Measurements from ENCODE around the gene FAM163B.
"Not testable (repeated sequence)": the region's sequence is repeated elsewhere in the genome, so short reads cannot be mapped to it uniquely, and the experiment has no call there.

Gene FAM163B

DNA sequence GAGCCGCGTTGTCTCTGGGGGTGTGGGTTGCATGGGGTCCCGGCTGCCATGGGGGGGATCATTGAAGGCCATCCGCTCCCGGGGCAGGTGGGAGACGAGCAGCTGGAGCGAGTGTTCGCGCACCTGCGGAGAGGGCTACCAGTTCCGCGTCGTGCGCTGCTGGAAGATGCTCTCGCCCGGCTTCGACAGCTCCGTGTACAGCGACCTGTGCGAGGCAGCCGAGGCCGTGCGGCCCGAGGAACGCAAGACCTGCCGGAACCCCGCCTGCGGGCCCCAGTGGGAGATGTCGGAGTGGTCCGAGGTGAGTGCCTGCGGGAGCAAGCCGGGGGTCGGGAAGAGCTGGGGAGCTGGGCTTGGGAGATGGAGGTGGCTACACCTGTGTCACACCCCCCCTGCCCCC lies 41.0 kb downstream of the FAM163B start:
- Histone ChIP-seq H3K27ac (ENCODE audit: low read depth, low read length) (no peak overlapping the region), H3K4me3 (ENCODE audit: low read depth, low read length) (no peak overlapping the region), H3K4me1 (ENCODE audit: control insufficient read depth, insufficient read depth, low read length, unreplicated experiment) (peaks cover 4% of the 10 kb centered on the region), H3K27me3 (ENCODE audit: insufficient read depth, low read length) (peaks cover 15% of the 10 kb centered on the region), H2AFZ (ENCODE audit: low read length, unreplicated experiment) (no peak overlapping the region), H3K36me3 (ENCODE audit: insufficient read depth, low read length) (no peaks in the 10 kb centered on the region), H3K79me2 (ENCODE audit: control insufficient read depth, insufficient read depth, low read length, unreplicated experiment) (no peaks in the 10 kb centered on the region)

DNA sequence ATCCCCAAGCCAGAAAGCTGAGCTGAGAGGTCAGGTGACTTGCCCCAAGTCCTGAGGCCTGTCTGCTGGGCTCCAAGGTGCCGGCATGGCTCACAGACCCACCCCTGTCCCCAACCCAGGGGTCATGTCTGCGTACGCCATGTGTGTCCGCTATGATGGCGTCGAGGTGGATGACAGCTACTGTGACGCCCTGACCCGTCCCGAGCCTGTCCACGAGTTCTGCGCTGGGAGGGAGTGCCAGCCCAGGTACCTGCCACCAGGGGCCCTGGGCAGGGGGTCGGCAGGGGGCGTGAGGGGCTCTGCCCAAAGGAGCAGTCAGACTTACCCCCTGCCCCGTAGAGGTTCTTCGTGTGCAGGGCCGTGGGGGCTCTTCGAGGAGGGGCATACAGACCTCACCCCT lies 42.4 kb downstream of the FAM163B start:
- Histone ChIP-seq H3K79me2 (ENCODE audit: control insufficient read depth, insufficient read depth, low read length, unreplicated experiment) (no peaks in the 10 kb centered on the region), H3K27me3 (ENCODE audit: insufficient read depth, low read length) (peaks cover 12% of the 10 kb centered on the region), H3K4me1 (ENCODE audit: control insufficient read depth, insufficient read depth, low read length, unreplicated experiment) (peaks cover 7% of the 10 kb centered on the region), H2AFZ (ENCODE audit: low read length, unreplicated experiment) (no peak overlapping the region), H3K4me3 (ENCODE audit: low read depth, low read length) (no peak overlapping the region), H3K36me3 (ENCODE audit: insufficient read depth, low read length) (no peaks in the 10 kb centered on the region), H3K27ac (ENCODE audit: low read depth, low read length) (no peak overlapping the region)

DNA sequence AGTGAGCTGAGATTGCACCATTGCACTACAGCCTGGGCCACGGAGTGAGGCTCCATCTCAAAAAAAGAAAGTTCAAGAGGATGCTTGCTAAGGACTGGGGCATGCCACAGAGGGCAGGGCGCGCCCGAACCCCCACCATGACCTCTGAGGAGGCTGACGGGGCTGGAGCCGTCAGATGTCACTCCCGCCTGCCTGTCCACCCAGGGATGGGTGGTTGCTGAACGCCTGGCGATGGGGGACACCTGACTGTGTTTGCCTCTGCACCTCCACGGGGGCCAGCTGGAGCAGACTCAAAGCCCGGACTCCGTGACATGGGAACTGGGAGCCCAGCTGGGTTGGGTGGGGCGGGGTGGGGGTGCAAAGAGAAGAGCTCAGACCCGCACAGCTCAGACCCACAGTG lies 42.8 kb downstream of the FAM163B start:
- no peak overlapping the region for H2AFZ ChIP-seq (ENCODE audit: low read length, unreplicated experiment)
- H3K27ac ChIP-seq (ENCODE audit: low read depth, low read length), result no peak overlapping the region
- no peak overlapping the region for H3K4me3 ChIP-seq (ENCODE audit: low read depth, low read length)
- H3K79me2 ChIP-seq (ENCODE audit: control insufficient read depth, insufficient read depth, low read length, unreplicated experiment), result no peaks in the 10 kb centered on the region
- H3K27me3 ChIP-seq (ENCODE audit: insufficient read depth, low read length), result peaks cover 12% of the 10 kb centered on the region
- peaks cover 7% of the 10 kb centered on the region for H3K4me1 ChIP-seq (ENCODE audit: control insufficient read depth, insufficient read depth, low read length, unreplicated experiment)
- H3K36me3 ChIP-seq (ENCODE audit: insufficient read depth, low read length), result no peaks in the 10 kb centered on the region

DNA sequence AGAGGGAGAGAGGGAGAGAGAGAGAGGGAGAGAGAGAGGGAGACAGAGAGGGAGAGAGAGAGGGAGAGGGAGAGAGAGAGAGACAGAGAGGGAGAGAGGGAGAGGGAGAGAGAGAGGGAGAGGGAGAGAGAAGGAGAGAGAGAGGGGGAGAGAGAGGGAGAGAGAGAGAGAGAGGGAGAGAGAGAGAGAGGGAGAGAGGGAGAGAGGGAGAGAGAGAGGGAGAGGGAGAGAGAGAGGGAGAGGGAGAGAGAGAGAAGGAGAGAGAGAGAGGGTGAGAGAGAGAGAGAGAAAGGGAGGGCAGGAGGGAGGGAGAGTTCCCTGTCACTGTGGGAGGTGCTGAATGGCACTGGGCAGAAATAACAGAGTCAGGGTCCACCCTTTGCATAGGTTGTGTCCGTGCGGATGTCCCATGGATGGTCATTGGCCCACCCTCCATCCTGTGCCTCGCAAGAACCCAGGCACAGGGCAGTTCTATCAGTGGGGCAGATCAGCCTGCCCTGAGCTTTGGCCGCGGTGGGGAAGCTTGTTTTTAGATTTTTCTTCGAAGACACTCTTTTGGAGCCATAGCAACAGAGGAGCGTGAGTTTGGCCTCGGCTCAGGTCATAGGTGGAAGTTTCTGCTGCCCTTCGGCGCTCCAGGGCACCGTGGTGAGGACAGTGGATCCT lies 44.6 kb downstream of the FAM163B start:
- Histone ChIP-seq H2AFZ (ENCODE audit: low read length, unreplicated experiment) (no peak overlapping the region), H3K36me3 (ENCODE audit: insufficient read depth, low read length) (no peaks in the 10 kb centered on the region), H3K4me3 (ENCODE audit: low read depth, low read length) (no peak overlapping the region), H3K79me2 (ENCODE audit: control insufficient read depth, insufficient read depth, low read length, unreplicated experiment) (no peaks in the 10 kb centered on the region), H3K27ac (ENCODE audit: low read depth, low read length) (no peak overlapping the region), H3K27me3 (ENCODE audit: insufficient read depth, low read length) (peaks cover 12% of the 10 kb centered on the region), H3K4me1 (ENCODE audit: control insufficient read depth, insufficient read depth, low read length, unreplicated experiment) (peaks cover 7% of the 10 kb centered on the region)

DNA sequence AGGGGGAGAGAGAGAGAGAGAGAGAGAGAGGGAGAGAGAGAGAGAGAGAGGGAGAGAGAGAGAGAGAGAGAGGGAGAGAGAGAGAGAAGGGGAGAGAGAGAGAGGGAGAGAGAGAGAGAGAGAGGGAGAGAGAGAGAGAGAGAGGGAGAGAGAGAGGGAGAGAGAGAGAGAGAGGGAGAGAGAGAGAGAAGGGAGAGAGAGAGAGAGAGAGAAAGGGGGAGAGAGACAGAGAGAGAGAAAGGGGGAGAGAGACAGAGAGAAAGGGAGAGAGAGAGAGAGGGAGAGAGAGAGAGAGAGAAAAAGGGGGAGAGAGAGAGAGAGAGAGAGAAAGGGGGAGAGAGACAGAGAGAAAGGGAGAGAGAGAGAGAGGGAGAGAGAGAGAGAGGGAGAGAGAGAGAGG lies 45.4 kb downstream of the FAM163B start:
- not testable (repeated sequence) for H3K36me3 ChIP-seq (ENCODE audit: insufficient read depth, low read length); H3K27ac ChIP-seq (ENCODE audit: low read depth, low read length); H2AFZ ChIP-seq (ENCODE audit: low read length, unreplicated experiment); H3K4me3 ChIP-seq (ENCODE audit: low read depth, low read length); H3K79me2 ChIP-seq (ENCODE audit: control insufficient read depth, insufficient read depth, low read length, unreplicated experiment)
- peaks cover 11% of the 10 kb centered on the region for H3K4me1 ChIP-seq (ENCODE audit: control insufficient read depth, insufficient read depth, low read length, unreplicated experiment)
- peaks cover 12% of the 10 kb centered on the region for H3K27me3 ChIP-seq (ENCODE audit: insufficient read depth, low read length)

DNA sequence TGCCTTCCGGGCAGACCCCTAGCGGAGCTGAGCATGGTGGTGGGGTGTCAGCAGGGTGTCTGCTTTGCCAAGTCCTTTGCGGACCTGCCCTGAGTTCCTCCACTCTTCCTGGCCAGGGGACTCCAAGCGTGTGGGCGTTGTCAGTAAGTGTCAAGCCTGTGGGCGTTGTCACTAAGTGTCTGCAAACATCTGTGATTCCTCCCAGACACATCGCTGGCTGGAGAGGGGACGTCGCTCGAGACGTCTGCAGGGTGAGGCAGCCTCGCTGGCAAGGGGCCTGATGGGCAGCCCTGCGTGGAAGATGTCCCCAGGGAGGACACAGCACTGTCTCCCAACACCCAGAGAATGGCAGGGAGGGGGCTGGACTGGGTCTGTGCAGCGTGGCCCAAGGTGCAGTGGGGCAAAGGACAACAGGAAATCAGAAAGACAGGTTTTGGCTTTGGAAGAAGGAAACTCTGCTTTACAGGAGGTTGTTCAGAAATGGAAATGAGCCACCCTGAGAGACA lies 45.8 kb downstream of the FAM163B start:
- Histone ChIP-seq H3K4me3 (ENCODE audit: low read depth, low read length) (no peak overlapping the region), H3K27me3 (ENCODE audit: insufficient read depth, low read length) (peaks cover 12% of the 10 kb centered on the region), H3K79me2 (ENCODE audit: control insufficient read depth, insufficient read depth, low read length, unreplicated experiment) (no peaks in the 10 kb centered on the region), H2AFZ (ENCODE audit: low read length, unreplicated experiment) (no peak overlapping the region), H3K4me1 (ENCODE audit: control insufficient read depth, insufficient read depth, low read length, unreplicated experiment) (peaks cover 16% of the 10 kb centered on the region), H3K27ac (ENCODE audit: low read depth, low read length) (no peak overlapping the region), H3K36me3 (ENCODE audit: insufficient read depth, low read length) (no peaks in the 10 kb centered on the region)

DNA sequence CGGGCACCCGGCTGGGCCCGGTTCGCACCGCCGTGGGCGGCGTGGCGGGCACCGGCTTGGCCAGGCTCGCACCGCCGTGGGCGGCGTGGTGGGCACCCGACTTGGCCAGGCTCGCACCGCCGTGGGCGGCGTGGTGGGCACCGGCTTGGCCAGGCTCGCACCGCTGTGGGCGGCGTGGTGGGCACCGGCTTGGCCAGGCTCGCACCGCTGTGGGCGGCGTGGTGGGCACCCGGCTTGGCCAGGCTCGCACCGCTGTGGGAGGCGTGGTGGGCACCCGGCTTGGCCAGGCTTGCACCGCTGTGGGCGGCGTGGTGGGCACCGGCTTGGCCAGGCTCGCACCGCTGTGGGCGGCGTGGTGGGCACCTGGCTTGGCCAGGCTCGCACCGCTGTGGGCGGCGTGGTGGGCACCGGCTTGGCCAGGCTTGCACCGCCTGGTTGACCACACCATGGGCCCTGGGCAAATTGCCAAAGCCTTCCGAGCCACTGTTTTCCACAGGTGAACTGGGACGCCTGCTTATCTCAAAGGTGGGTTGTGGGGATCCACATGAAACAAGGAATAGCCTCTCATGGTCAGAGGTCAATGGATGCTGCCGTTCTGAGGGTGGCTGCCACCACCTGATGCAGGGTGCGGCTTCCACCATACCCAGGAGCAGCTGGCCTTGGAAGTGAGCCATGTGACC lies 46.4 kb downstream of the FAM163B start:
- H3K79me2 ChIP-seq (ENCODE audit: control insufficient read depth, insufficient read depth, low read length, unreplicated experiment), result no peaks in the 10 kb centered on the region
- no peak overlapping the region for H3K27ac ChIP-seq (ENCODE audit: low read depth, low read length)
- no peaks in the 10 kb centered on the region for H3K36me3 ChIP-seq (ENCODE audit: insufficient read depth, low read length)
- H3K4me3 ChIP-seq (ENCODE audit: low read depth, low read length), result no peak overlapping the region
- H3K27me3 ChIP-seq (ENCODE audit: insufficient read depth, low read length), result peaks cover 12% of the 10 kb centered on the region
- no peak overlapping the region for H2AFZ ChIP-seq (ENCODE audit: low read length, unreplicated experiment)
- peaks cover 22% of the 10 kb centered on the region for H3K4me1 ChIP-seq (ENCODE audit: control insufficient read depth, insufficient read depth, low read length, unreplicated experiment)

DNA sequence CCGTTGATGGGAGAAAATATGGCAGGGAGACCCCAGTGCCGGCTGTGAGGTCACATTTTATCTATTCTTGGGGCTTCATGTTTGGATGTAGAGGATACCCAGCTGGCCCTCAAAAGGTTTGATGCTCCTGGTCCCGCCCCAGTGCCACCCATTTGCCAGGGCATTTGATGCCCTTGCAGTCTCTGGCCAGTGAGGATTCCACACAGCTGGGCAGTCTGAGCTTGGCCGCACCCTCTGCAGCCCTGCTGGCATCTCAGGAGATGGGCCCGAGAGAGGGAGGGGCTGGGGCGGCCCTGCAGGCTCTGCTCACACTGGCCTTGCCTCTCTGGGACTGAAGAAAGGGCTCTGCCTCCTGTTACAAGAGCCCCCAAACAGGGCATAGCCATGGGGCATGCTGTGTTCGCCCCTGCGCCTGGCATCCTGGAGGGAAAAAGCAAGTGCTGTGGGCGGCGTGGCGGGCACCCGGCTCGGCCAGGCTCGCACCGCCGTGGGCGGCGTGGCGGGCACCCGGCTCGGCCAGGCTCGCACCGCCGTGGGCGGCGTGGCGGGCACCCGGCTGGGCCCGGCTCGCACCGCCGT lies 47.1 kb downstream of the FAM163B start:
- Histone ChIP-seq H3K27me3 (ENCODE audit: insufficient read depth, low read length) (peaks cover 12% of the 10 kb centered on the region), H2AFZ (ENCODE audit: low read length, unreplicated experiment) (no peak overlapping the region), H3K36me3 (ENCODE audit: insufficient read depth, low read length) (no peaks in the 10 kb centered on the region), H3K4me3 (ENCODE audit: low read depth, low read length) (no peak overlapping the region), H3K27ac (ENCODE audit: low read depth, low read length) (no peak overlapping the region), H3K79me2 (ENCODE audit: control insufficient read depth, insufficient read depth, low read length, unreplicated experiment) (no peaks in the 10 kb centered on the region), H3K4me1 (ENCODE audit: control insufficient read depth, insufficient read depth, low read length, unreplicated experiment) (peaks cover 23% of the 10 kb centered on the region)

DNA sequence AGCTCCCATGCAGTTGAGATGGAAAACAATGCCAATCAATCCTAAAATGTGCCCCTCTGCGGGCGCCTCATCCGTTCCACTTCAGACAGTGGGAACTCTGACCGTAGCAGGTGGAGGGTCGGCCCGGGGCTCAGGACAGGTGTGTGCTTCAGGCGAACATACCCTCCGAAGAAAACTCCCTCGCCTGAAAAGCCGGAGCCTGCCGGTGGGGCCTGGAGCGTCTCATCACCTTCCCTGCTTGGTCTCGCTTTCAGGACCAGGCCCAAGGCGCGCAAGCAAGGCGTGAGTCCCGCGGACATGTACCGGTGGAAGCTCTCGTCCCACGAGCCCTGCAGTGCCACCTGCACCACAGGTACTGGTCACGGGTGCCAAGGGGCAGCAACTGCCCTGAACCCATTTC lies 48.2 kb downstream of the FAM163B start:
- H3K27me3 ChIP-seq (ENCODE audit: insufficient read depth, low read length), result peaks cover 12% of the 10 kb centered on the region
- H3K79me2 ChIP-seq (ENCODE audit: control insufficient read depth, insufficient read depth, low read length, unreplicated experiment), result no peaks in the 10 kb centered on the region
- peaks cover 23% of the 10 kb centered on the region for H3K4me1 ChIP-seq (ENCODE audit: control insufficient read depth, insufficient read depth, low read length, unreplicated experiment)
- H3K4me3 ChIP-seq (ENCODE audit: low read depth, low read length), result no peak overlapping the region
- no peaks in the 10 kb centered on the region for H3K36me3 ChIP-seq (ENCODE audit: insufficient read depth, low read length)
- no peak overlapping the region for H3K27ac ChIP-seq (ENCODE audit: low read depth, low read length)
- H2AFZ ChIP-seq (ENCODE audit: low read length, unreplicated experiment), result no peak overlapping the region

DNA sequence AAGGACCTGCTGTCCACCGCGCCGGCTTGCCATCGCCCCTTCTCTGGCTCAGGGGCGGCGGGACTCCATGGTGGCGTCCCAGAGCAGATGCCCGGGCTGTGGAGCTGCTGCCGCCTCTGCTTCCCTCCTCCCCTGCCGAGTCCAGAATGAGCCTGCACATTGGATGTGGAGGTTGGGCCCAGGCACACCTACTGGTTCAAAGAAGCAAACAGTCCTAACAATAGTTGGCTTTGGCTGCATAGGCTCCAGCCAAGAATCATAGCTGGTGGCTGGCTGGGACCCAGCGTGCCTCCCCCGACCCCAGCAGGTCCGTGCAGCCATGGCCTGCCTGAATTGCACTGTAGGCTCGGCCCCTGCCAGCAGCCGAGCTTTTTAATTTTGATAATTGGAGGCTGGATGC lies 48.9 kb downstream of the FAM163B start:
- Histone ChIP-seq H3K27me3 (ENCODE audit: insufficient read depth, low read length) (peaks cover 7% of the 10 kb centered on the region; the same call in 1 of the 2 replicates), H3K27ac (ENCODE audit: low read depth, low read length) (no peak overlapping the region), H2AFZ (ENCODE audit: low read length, unreplicated experiment) (no peak overlapping the region), H3K36me3 (ENCODE audit: insufficient read depth, low read length) (no peaks in the 10 kb centered on the region), H3K79me2 (ENCODE audit: control insufficient read depth, insufficient read depth, low read length, unreplicated experiment) (no peaks in the 10 kb centered on the region), H3K4me1 (ENCODE audit: control insufficient read depth, insufficient read depth, low read length, unreplicated experiment) (peaks cover 23% of the 10 kb centered on the region), H3K4me3 (ENCODE audit: low read depth, low read length) (no peak overlapping the region)
